Fibroblast of the conjunctiva (primary cell): Measurements from ENCODE around the gene OR51B5.
"Not testable (repeated sequence)": the region's sequence is repeated elsewhere in the genome, so short reads cannot be mapped to it uniquely, and the experiment has no call there.

Experiments
- DNase-seq: peaks from one replicate; pipeline ENCODE4 v3.0.0-alpha.2; 2010; ENCODE audit warnings: low read depth

Gene OR51B5

GRCh38 chr11:5335170-5335569 is 8.2 kb downstream of the OR51B5 start:
- no peak for DNase-seq

- DNase-seq: no peak
Measured at GRCh38 chr11:5324197-5324596, 19.1 kb downstream of the OR51B5 start, which contains the start of gene OR51B2. OR51B2 (minus strand) TSS chr11:5324297; CDS start chr11:5324297, 0 bp downstream.

GRCh38 chr11:5317292-5317691 is 26.0 kb downstream of the OR51B5 start:
- DNase-seq: no peak

GRCh38 chr11:5313326-5314023 is 29.8 kb downstream of the OR51B5 start:
- not testable (repeated sequence) for DNase-seq

- DNase-seq: no peak
Measured at GRCh38 chr11:5310423-5310822, 32.9 kb downstream of the OR51B5 start.

GRCh38 chr11:5307256-5308019 is 35.9 kb downstream of the OR51B5 start:
- DNase-seq: no peak

GRCh38 chr11:5304046-5304445 is 39.3 kb downstream of the OR51B5 start:
- DNase-seq: no peak

- DNase-seq: no peak
Measured at GRCh38 chr11:5303626-5304025, 39.7 kb downstream of the OR51B5 start.

GRCh38 chr11:5301846-5302245 is 41.5 kb downstream of the OR51B5 start, which contains the start of gene OR51B4:
OR51B4 (minus strand) TSS chr11:5301946; CDS start chr11:5301946, 0 bp downstream.
- DNase-seq: no peak

GRCh38 chr11:5300251-5300650 is 43.1 kb downstream of the OR51B5 start:
- DNase-seq: no peak

GRCh38 chr11:5298451-5298850 is 44.9 kb downstream of the OR51B5 start:
- DNase-seq: no peak

- no peak for DNase-seq
Measured at GRCh38 chr11:5297721-5298323, 45.5 kb downstream of the OR51B5 start.

GRCh38 chr11:5294342-5294995 is 48.9 kb downstream of the OR51B5 start:
- not testable (repeated sequence) for DNase-seq

- no peak for DNase-seq
Measured at GRCh38 chr11:5293028-5293427, 50.3 kb downstream of the OR51B5 start.
